Effector CD4-positive, alpha-beta T cell (primary cell): ENCODE results near the gene KATNB1.

ENCODE experiments used
- DNase-seq: peaks from one replicate; pipeline ENCODE4 v3.0.0-alpha.2; 2020
- total RNA-seq: gene quantifications from one replicate; lab custom pipeline; 2026; lab: John Stamatoyannopoulos, UW

KATNB1 gene, protein sequence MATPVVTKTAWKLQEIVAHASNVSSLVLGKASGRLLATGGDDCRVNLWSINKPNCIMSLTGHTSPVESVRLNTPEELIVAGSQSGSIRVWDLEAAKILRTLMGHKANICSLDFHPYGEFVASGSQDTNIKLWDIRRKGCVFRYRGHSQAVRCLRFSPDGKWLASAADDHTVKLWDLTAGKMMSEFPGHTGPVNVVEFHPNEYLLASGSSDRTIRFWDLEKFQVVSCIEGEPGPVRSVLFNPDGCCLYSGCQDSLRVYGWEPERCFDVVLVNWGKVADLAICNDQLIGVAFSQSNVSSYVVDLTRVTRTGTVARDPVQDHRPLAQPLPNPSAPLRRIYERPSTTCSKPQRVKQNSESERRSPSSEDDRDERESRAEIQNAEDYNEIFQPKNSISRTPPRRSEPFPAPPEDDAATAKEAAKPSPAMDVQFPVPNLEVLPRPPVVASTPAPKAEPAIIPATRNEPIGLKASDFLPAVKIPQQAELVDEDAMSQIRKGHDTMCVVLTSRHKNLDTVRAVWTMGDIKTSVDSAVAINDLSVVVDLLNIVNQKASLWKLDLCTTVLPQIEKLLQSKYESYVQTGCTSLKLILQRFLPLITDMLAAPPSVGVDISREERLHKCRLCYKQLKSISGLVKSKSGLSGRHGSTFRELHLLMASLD
- 21.4 reads per million, percentile 48 among the genes with 10 or more reads in this experiment for total RNA-seq

DNA sequence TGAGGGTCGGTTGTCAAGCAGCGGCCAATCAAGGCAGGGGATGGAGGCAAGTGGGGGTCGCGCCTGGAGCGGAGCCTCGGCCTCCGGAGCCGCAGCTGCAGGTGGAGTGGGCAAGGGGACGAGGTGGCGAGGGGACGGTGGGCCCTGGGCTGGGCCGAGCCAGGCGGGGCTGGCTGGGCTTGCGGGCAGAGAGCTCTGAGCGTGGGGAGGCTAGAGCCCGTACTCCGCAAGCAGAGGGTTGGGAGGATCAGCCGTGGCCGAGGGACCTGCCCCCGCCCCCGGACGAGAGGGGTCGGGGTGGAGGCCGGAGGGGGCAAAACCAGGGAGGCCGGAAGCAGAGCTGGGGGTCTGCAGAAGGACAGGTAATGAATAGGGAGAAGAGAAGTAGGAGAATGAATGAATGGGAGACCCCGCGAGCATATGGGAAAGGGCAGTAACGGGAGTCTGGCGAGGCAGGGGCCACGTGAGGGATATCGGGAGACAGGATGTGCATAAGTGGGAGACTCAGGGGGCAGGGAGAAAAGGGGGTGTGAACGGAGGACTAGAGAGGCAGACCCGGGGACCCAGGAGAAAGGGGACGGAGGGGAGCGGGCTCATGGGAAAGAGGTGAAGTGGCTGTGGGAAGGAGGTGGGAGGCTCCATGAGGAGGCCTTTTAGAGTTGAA, at the start of gene KATNB1:
KATNB1 (plus strand) TSS at position 16 of the 664 bp plus-strand sequence. CDS start 1,474 bp downstream, outside the sequence.
- no peak for DNase-seq

DNA sequence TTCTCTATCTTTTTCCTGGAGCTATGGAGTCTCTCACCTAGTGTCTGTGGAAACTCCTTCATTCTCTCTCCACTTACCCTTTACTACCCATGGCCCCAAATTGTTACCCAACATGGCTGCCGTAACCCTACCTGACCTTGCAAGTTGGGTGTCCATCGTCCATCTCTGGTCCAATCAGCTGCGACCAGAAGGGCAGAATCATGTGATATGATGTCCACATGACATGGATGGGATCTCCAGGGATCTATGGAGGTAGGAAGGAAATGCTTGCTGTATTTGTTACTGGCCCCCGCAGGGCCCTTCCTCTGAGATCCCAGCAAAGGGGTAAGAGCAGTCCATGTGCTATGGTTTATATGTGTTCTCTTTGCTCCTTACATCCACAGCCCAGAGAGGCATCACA, 49.0 kb upstream of the KATNB1 start:
- DNase-seq = no peak

DNA sequence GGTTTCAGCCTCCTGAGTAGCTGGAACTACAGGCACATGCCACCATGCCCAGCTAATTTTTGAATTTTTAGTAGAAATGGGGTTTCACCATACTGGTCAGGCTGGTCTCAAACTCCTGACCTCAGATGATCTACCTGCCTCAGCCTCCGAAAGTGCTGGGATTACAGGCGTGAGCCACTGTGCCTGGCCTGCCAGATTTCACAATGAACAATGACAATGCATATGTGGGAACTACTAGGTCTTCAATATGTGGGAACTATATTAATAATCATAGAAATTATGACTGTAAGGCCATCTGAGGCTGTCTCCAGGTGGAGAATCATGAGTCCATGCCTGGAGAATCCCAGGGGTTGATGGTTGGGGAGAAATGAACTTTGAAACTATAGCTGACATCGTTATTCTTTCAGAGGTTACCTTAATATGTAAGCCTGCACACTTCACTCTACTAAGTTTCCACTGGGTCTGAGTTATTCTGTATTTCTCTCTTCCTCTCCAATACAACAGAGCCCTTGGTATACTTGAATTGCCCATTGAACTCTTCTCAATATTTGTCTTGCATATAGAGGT, 48.1 kb upstream of the KATNB1 start:
- DNase-seq = no peak

DNA sequence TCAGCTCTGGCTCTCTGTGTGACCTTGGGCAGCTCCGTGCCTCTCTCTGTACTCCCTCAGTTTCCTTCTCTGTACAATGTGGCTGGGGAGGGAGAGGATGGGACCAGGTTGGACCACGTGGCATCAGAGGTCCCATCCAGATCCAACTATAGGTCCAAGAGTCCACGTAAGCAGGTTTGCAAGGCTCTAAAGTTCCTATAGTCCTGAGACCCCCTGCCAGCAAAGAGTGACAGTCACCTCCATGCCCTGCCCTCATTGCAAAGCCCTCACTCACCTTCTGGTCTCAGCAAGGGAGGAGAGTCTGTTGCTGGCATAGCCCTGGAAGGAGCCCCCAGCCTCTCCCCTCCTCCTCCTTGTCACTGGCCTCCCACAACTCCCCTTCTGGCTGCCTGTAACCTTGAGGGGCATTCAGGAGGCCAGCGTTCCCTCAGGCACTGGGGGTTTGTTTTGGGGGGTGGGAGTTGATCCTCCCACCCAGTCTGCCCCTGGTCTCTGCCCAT, 47.0 kb upstream of the KATNB1 start:
- no peak for DNase-seq

DNA sequence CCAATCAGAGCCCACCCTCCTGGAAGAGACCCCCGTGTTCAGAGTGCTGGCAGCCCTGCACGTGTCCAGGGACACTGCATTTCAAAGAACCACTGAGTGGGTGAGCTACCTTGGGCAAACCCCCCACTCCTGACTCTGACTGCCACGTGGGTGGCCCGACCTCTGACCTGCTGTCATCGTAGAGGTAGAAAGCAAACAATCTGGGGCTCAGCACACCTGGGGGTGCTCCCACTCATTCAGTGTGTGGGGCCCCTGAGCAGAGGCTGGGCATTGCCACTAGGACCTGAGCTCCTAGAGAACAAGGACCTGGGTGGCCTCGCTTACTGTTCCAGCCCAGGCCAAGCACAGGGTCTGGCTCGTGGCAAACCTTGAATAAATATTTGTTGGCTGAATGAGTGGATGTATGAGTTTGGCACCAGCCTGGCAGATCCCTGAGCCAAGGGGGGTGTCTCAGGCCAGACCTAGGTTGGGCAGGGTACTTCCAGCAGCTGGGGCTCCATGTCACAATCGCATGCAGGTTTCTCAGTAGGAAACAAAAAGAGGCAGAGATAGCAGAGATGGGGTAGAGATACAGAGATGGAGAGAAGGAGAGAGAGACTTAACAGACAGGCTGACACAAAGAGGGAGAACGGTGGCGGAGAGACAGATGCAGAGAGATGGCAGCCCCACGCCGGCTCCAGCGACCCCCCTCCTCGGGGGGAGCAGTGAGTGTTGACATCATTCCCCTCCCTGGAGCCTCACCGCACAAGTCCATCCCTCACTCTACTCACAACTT, 46.4 kb upstream of the KATNB1 start:
- no peak for DNase-seq

DNA sequence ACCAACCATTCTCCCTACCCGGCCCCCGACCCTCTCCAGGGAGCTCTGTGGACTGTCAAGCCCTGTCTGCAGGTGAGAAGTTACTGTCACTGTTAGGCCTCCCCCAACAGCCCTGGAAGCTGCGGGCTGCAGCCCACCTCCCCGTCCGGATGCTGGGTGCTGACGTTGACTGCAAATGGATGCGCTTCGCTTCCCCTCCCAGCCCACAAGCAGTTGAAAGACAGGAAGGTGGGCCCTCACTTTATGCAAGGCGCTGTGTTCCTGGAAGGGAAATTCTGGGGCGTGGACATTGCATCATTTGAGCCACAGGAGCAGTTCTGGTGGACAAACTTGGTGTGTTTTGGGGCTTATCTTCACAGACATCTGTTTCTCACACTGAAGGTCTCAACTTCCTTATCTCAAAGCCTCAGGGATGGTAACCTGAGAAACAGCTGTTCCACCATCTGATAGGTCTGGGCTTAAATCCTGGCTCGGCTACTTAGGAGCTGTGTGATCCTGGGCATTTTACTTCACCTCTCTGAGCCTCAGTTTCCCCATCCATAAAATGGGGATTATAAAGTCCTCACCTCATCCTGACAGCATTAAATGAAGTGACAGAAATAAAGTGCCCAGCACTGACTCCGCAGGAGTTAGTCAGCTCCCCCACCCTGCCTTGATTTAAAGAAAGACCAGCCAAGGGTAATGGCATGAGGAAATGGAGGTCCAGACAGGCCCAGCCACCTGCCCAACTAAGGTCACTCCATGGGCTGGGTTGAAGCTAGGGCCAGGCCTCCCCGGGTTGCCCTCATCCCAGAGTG, 45.6 kb upstream of the KATNB1 start:
- peak; percentile 7 for DNase-seq

DNA sequence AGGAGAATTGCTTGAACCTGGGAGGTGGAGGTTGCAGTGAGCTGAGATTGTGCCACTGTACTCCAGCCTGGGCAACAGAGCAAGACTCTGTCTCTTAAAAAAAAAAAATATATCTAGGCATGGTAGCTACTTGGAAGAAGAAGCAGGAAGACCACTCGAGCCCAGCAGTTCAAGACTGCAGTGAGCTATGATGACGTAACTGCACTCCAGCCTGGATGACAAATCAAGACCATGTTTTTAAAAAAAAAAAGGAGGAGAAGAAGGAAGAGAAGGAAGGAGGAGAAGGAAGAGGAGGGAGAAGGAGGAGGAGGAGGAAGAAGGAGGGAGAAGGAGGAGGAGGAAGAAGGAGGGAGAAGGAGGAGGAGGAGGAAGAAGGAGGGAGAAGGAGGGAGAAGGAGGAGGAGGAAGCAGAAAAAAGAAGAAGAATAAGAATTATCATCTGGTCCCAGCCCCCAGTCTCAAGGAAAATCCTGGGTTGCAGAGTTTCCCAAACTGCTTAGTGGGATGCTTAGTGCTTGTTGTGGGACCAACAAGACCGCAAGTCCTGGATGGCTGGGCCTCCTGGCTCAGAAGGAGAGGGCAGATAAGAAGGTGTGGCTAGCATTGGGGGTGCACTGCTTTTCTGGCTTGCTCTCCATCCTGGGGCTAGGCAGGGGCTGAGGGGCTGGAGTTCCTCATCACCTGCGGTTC, 44.6 kb upstream of the KATNB1 start:
- DNase-seq = no peak

DNA sequence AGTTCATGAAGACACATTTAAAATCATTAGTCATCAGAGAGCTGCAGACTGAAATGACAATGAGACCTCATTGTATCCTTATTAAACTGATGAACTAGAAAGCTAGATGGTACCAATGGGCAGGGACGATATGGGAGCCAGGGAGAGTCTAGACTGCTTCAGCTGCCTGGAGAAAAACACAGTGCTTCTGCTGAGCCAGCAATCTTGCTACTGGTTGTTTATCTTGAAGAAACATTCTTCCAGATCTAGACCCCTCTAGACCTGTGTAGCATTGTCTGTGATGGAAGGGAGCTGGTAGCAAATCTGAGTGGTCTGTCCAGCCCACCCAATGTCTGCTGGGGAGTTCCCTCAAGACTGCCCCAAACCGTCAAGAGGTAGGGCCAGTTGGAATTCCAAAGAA, 42.9 kb upstream of the KATNB1 start:
- no peak for DNase-seq

DNA sequence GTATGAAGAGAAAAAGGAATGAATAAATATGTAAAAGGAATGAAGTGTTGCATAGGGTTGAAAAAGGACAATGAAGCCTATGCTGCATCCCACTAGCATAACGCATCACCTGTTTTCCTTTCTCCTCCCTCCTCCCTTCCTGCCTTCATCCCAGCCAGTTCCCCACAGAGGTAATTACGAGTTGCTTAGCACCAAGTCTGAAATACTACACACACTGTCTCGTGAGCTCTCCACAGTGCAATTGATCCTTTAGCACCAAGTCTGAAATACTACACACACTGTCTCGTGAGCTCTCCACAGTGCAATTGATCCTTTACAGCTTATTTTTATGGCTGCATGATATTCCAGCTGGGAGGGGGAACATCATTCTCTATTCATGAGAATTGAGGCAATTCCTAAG, 42.0 kb upstream of the KATNB1 start:
- DNase-seq = no peak

DNA sequence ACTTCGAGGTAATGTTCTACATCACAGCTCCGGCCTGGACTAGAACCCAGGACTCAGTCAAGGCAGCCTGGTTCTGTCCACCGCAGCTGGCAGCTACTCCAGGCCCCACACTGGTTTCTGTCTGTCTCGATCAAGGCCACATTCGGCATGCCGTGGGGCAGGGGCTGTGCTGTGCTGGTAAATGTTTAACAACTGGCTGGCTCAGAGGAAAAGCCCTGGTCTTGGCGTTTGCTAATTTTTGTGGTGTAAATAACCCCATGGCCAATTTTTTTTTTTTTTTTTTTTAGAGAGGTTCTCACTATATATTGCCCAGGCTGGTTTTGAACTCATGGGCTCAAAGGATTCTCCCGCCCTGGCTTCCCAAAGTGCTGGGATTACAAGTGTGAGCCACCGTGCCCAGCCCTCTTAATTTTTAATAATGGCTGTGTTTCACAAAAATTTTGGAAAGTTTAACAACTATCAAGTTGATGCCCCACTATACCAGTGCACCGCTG, 41.3 kb upstream of the KATNB1 start:
- no peak for DNase-seq

DNA sequence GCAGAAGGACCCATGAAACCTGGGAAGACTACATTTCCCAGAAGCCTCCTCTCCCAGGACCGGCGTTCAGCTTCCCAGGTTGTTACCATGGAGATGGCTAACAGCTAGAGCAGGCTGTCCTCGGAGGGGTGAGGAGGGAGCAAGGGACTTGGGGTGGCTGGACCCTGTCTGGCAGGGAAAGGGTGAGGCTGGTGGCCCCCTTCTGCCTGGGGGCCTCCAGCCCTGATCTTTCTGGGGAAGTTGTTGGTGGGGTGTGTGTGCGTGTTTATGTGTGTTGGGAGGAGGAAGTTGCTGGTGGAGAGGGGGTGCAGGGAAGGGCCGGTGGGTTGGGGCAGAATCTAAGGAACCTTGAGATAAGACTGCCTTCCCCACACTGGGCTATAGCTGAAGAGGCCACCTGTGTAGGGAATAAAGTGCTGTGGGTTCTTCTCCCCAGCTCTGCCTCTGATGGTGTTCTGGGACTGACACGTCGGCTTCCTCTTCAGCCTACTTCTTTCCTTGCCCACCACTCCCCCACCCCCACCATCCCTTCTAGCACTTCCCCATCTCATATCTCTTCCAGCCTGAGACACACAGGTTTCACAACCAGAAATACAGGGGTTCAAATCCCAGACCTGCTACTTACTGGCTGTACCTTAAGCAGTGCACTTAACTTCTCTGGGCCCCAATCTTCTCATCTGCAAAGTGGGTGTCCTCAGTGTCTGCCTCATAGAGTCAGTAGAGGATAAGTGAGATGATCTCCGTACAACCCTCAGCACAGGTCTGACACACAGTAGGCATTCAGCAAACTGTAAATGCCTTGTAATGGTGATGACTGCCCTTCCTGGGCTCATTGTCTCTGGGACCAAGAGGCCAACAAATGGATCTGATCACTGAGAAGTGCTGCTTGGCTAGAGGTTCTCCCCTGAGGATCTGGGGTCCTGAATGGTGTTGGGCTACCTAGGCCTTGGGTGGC, 40.6 kb upstream of the KATNB1 start, which contains the start of gene DRC7:
DRC7 (plus strand) TSS at position 82 of the 955 bp plus-strand sequence. CDS start 3,144 bp downstream, outside the sequence.
- DNase-seq = no peak

DNA sequence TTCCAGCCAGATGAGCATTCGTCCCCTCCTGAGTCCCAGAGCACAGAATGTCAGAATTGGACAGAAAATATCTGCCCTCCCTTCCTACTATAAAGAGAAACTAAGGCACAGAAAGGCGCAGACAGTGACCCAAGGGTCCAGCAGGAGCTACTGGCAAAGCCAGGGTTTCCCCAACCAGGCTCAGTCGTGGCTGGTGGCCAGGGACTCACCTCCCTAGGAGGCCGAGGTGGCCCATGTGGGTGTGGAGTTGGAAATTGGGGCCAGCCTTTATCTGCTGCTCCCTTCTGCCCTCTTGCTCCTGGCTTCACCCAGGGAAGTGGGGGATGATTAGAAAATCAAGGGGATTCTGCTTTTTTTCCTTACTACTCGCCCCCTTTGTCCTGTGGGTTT, 39.9 kb upstream of the KATNB1 start:
- DNase-seq = no peak

DNA sequence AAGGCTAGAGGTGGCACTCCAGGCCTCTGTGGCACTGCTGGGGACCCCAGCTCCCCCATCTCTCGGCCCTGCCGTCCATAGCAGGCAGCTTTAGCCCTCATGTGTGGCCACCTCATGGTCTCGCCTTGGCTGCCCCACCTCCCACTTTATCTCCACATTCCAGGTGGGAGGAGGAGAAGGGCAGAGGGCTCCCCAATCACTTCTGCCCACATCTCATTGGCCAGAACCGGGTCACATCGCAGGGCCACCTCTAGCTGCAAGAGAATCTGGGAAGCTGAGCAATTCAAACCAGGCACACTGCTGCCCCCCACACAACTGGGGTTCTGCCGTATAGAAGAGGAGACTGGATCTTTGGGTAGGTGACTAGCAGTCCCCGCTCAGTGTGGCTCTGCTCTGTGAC, 39.3 kb upstream of the KATNB1 start:
- no peak for DNase-seq

DNA sequence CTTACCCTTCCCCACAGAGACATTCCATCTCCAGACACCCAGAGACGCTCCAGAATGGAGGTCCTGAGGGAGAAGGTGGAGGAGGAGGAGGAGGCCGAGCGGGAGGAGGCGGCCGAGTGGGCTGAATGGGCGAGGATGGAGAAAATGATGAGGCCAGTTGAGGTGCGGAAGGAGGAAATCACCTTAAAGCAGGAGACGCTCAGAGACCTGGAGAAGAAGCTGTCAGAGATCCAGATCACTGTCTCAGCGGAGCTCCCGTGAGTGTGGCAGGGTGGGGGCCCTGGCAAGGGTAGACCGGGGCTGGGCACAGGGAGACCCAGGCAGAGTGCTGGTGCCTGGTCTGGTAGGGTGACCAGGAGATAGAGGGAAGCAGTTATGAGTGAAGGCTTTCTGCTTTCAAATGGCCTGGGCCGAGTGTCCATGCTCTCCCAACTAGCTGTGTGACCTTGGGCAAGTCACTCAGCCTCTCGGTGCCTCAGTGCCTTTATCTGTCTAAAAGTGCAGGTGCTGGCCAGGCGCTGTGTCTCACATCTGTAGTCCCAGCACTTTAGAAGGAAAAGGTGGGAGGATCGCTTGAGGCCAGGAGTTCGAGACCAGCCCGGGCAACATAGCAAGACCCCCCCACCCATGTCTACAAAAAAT, 37.6 kb upstream of the KATNB1 start:
- no peak for DNase-seq

DNA sequence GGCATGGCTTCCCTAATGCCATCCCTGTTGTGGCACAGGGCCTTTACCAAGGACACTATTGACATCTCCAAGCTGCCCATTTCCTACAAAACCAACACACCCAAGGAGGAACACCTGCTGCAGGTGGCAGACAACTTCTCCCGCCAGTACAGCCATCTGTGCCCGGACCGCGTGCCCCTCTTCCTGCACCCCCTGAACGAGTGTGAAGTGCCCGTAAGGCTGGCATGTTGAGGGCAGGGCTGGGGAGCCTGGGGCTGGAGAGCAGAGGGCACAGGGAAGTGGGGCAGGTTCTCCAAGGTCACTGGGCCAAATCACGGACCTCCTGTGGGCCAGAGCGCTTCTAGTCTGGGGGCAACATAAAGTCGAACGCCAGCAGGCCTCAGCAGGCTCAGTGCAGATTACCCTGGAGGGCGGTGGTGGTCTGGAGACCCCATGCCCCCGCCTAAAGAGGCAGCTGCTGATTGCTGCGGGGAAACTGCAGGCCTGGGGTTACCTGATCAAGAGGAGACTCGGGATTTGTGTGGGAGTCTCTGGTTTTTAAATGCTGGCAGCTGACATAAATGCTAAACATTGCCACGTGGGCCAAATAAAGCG, 36.7 kb upstream of the KATNB1 start:
- DNase-seq = no peak

DNA sequence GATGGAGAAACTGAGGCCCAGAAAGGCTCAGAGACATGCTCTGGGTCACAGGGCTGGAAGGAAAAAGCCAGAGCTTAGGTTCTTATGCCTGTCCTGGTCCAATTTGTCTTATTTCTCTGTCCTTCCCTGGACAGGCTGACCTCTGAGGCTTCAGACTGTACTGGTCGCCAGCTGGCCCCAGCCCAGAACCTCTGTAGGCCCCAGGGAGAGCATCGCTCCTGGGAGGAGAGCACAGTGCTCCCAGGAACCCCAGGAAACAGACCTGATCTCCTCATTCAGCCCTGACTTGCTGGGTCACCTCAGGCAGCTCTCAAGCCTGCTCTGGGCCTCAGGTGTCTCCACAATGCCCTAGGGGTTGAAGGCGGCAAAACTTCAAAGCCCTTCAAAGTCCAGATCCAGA, 36.1 kb upstream of the KATNB1 start:
- DNase-seq = no peak

DNA sequence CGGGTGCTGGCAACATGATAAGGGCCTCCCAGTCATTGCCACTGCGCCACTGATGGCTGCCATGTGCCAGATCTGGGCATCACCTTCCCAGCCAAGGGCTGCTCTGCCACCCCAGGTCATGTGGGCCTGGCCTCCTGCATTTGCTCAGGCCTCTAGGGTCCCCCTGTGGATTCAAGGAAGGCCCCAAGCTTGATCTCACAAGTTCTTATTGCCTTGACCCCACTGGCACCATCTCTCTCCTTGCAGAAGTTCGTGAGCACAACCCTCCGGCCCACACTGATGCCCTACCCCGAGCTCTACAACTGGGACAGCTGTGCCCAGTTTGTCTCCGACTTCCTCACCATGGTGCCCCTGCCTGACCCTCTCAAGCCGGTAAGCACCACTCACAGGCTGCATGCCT, 35.7 kb upstream of the KATNB1 start:
- no peak for DNase-seq

DNA sequence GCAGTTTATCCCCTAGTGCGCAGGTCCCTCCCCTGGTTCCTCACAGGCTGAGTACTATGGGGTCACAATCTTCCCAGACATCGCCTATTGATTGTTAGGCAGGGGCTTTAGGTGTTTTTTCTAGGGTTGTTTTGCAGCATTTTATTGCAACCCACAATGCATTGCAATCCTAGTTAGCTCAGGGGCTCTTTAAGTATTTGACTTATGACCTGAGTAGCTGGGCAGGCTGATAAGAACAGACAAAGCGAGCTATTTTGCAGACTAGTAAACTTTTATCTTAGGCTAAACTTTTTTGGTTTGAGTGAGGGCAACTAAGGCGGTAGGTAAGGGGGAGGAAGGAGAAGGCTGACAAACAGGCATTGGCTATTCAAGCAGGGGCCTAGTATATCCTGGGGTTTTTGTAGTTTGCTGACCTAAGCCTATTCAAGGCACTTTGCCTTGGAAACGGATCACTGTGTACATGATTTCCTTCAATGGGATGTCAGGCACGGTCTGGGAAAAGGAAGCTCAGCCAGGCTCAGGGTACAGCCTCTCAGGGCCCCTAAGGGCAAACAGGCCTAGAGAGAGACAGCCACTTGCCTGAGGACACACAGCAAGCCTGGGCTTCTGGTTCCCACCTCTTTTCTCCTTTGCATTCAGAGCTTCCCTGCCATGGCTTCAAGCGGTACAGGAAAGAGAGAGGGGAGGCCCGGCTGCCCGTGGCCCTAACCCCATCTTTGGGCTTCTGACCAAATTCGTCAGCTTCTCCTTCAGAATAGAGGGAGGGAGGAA, 34.6 kb upstream of the KATNB1 start:
- no peak for DNase-seq
